HepG2 (cell line): ENCODE measurements around the gene C1orf116. TPM values are rescaled to one million over a fixed set of nuclear protein-coding genes. Genes with fewer than 3 reads are reported as not detected.

Experiments used
- ARNT ChIP-seq: fragments of 450-650 bp; IDR thresholded peaks from 2 replicates; pipeline ENCODE4 v1.6.1; 2017
- CCDC6 ChIP-seq: sonication (generic); formaldehyde crosslinking; IDR thresholded peaks from 2 replicates; pipeline ENCODE4 v1.8.1; 2022; ENCODE audit warnings: mild to moderate bottlenecking, missing genetic modification reagents, moderate library complexity
- CEBPG ChIP-seq: IDR thresholded peaks from 2 replicates; pipeline ENCODE4 v1.6.1; 2016
- ELF3 ChIP-seq: IDR thresholded peaks from 2 replicates; pipeline ENCODE4 v1.6.1; 2016; ENCODE audit warnings: missing genetic modification reagents, missing compliant biosample characterization
- FOXA3 ChIP-seq: IDR thresholded peaks from 2 replicates; pipeline ENCODE4 v1.6.1; 2016; ENCODE audit warnings: missing genetic modification reagents, missing compliant biosample characterization
- GLI4 ChIP-seq: sonication (generic); formaldehyde crosslinking; IDR thresholded peaks from 2 replicates; pipeline ENCODE4 v1.5.1; 2020; ENCODE audit warnings: missing genetic modification reagents, mild to moderate bottlenecking, moderate library complexity, borderline replicate concordance
- HIVEP1 ChIP-seq: sonication (generic); formaldehyde crosslinking; IDR thresholded peaks from 2 replicates; pipeline ENCODE4 v1.4.0; 2020; ENCODE audit warnings: mild to moderate bottlenecking, missing genetic modification reagents
- KDM3A ChIP-seq: IDR thresholded peaks from 2 replicates; pipeline ENCODE4 v1.6.1; 2018; ENCODE audit warnings: low read depth, missing compliant biosample characterization
- PBX2 ChIP-seq: IDR thresholded peaks from 2 replicates; pipeline ENCODE4 v1.6.1; 2016; ENCODE audit warnings: control low read depth
- PHF5A ChIP-seq: IDR thresholded peaks from one replicate; pipeline ENCODE4 v1.6.1; 2018; ENCODE audit warnings: low read depth, missing genetic modification reagents; ENCODE audit not compliant: unreplicated experiment
- PPARG ChIP-seq: conservative IDR thresholded peaks from 2 replicates; pipeline ENCODE4 v1.6.1; 2016; ENCODE audit warnings: missing biosample characterization, missing genetic modification reagents
- RAD21 ChIP-seq: fragments of 450-650 bp; formaldehyde crosslinking; IDR thresholded peaks from 2 replicates; pipeline ENCODE4 v1.5.0; 2020; ENCODE audit warnings: mild to moderate bottlenecking
- RCOR2 ChIP-seq: IDR thresholded peaks from 2 replicates; pipeline ENCODE4 v1.6.1; 2016; ENCODE audit warnings: missing biosample characterization, missing genetic modification reagents
- SATB2 ChIP-seq: sonication (generic); formaldehyde crosslinking; IDR thresholded peaks from 2 replicates; pipeline ENCODE4 v1.5.0; 2020; ENCODE audit warnings: missing genetic modification reagents
- SMAD3 ChIP-seq: sonication (generic); formaldehyde crosslinking; IDR thresholded peaks from 2 replicates; pipeline ENCODE4 v1.4.0; 2020; ENCODE audit warnings: missing genetic modification reagents
- ZIK1 ChIP-seq: sonication (generic); formaldehyde crosslinking; IDR thresholded peaks from 2 replicates; pipeline ENCODE4 v1.5.0; 2020; ENCODE audit warnings: mild to moderate bottlenecking, low read depth, missing genetic modification reagents, borderline replicate concordance
- ZNF235 ChIP-seq: sonication (generic); formaldehyde crosslinking; IDR thresholded peaks from 2 replicates; pipeline ENCODE4 v1.8.1; 2023; ENCODE audit warnings: mild to moderate bottlenecking, missing genetic modification reagents, borderline replicate concordance
- ZNF253 ChIP-seq: sonication (generic); formaldehyde crosslinking; IDR thresholded peaks from 2 replicates; pipeline ENCODE4 v1.8.0; 2022; ENCODE audit warnings: mild to moderate bottlenecking, missing genetic modification reagents, borderline replicate concordance
- ZNF292 ChIP-seq: sonication (generic); formaldehyde crosslinking; IDR thresholded peaks from 2 replicates; pipeline ENCODE4 v1.8.1; 2022; ENCODE audit warnings: mild to moderate bottlenecking, low read depth, missing genetic modification reagents, borderline replicate concordance
- ZNF383 ChIP-seq: sonication (generic); formaldehyde crosslinking; IDR thresholded peaks from 2 replicates; pipeline ENCODE4 v1.4.0; 2020; ENCODE audit warnings: missing genetic modification reagents, mild to moderate bottlenecking, borderline replicate concordance
- ZNF703 ChIP-seq: sonication (generic); formaldehyde crosslinking; IDR thresholded peaks from 2 replicates; pipeline ENCODE4 v1.5.1; 2020; ENCODE audit warnings: missing genetic modification reagents, mild to moderate bottlenecking, moderate library complexity, borderline replicate concordance
- ZNF780A ChIP-seq: sonication (generic); formaldehyde crosslinking; IDR thresholded peaks from 2 replicates; pipeline ENCODE4 v1.8.0; 2022; ENCODE audit warnings: mild to moderate bottlenecking, missing genetic modification reagents, moderate library complexity
- ZSCAN9 ChIP-seq: IDR thresholded peaks from 2 replicates; pipeline ENCODE4 v1.6.1; 2016; ENCODE audit warnings: borderline replicate concordance
- polyA plus RNA-seq, 8 experiments: library from polyadenylated mRNA; depleted of rRNA in 3 of 8; stranded (reverse) in 7 of 8; unstranded in 1 of 8; fragments of >200 nt; fragmentation: Illumina TruSeq in 4 of 8; extraction: Trizol in 4 of 8; gene quantifications; 2 replicates each; pipeline versions ENCODE4 v1.2.1 to v1.2.3, GENCODE V29; 2011 to 2016; ENCODE audit warnings: low read depth in 4 of 8, missing spikeins in 1 of 8, mixed read lengths in 1 of 8; ENCODE audit not compliant: insufficient read depth in 1 of 8
- total RNA-seq, 5 experiments: library from RNA; depleted of rRNA; stranded (reverse); fragments of >200 nt; fragmentation: Illumina TruSeq; extraction: Trizol; gene quantifications; 2 replicates each; pipeline ENCODE4 v1.2.3, GENCODE V29; 2016; ENCODE audit warnings: low read depth in 1 of 5
- TF ChIP-seq, protein P1 (sequence below): sonication (generic); formaldehyde crosslinking; IDR thresholded peaks from 2 replicates; pipeline ENCODE4 v1.8.1; 2023; ENCODE audit warnings: mild to moderate bottlenecking, missing genetic modification reagents
- TF ChIP-seq, protein P2 (sequence below): sonication (generic); formaldehyde crosslinking; IDR thresholded peaks from 2 replicates; pipeline ENCODE4 v1.4.0; 2020; ENCODE audit warnings: mild to moderate bottlenecking, missing genetic modification reagents
- TF ChIP-seq, protein P3 (sequence below): sonication (generic); formaldehyde crosslinking; conservative IDR thresholded peaks from 2 replicates; pipeline ENCODE4 v1.8.0; 2022; ENCODE audit warnings: missing genetic modification reagents

Gene C1orf116
- total and polyA plus RNA-seq, 2 of the 13 experiments (the other 11 are each of a cell fraction or from before 2014, with no cell fraction given): 0.51 to 0.95 TPM

GRCh38 chr1:207077470-207078377 is 45.2 kb upstream of the C1orf116 start (continued):
- 0 out of 2 replicates have a peak, but pooled peaks have one; percentile 25 for TF ChIP-seq ZSCAN9 (CRISPR knock-in tag)
- TF ChIP-seq, protein P1, sequence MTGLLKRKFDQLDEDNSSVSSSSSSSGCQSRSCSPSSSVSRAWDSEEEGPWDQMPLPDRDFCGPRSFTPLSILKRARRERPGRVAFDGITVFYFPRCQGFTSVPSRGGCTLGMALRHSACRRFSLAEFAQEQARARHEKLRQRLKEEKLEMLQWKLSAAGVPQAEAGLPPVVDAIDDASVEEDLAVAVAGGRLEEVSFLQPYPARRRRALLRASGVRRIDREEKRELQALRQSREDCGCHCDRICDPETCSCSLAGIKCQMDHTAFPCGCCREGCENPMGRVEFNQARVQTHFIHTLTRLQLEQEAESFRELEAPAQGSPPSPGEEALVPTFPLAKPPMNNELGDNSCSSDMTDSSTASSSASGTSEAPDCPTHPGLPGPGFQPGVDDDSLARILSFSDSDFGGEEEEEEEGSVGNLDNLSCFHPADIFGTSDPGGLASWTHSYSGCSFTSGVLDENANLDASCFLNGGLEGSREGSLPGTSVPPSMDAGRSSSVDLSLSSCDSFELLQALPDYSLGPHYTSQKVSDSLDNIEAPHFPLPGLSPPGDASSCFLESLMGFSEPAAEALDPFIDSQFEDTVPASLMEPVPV (CRISPR knock-in tag): no peak
- TF ChIP-seq, protein P2, sequence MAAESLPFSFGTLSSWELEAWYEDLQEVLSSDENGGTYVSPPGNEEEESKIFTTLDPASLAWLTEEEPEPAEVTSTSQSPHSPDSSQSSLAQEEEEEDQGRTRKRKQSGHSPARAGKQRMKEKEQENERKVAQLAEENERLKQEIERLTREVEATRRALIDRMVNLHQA (CRISPR knock-in tag): no peak
- 0 out of 2 replicates have a peak, but pooled peaks have one; percentile 28 for TF ChIP-seq SMAD3 (CRISPR knock-in tag)
- peak; percentile 64 for TF ChIP-seq PHF5A (CRISPR knock-in tag)
- TF ChIP-seq ZNF235 (CRISPR knock-in tag): no peak
- 0 out of 2 replicates have a peak, but pooled peaks have one; percentile 6 for TF ChIP-seq FOXA3
- TF ChIP-seq ZIK1 (CRISPR knock-in tag): no peak
- TF ChIP-seq PBX2: no peak
- TF ChIP-seq ZNF292 (CRISPR knock-in tag): no peak
- no peak for TF ChIP-seq ZNF253
- TF ChIP-seq PPARG (CRISPR knock-in tag): no peak
- no peak for TF ChIP-seq ZNF703 (CRISPR knock-in tag)
- peak; percentile 48 for TF ChIP-seq CEBPG (CRISPR knock-in tag)
- TF ChIP-seq, protein P3, sequence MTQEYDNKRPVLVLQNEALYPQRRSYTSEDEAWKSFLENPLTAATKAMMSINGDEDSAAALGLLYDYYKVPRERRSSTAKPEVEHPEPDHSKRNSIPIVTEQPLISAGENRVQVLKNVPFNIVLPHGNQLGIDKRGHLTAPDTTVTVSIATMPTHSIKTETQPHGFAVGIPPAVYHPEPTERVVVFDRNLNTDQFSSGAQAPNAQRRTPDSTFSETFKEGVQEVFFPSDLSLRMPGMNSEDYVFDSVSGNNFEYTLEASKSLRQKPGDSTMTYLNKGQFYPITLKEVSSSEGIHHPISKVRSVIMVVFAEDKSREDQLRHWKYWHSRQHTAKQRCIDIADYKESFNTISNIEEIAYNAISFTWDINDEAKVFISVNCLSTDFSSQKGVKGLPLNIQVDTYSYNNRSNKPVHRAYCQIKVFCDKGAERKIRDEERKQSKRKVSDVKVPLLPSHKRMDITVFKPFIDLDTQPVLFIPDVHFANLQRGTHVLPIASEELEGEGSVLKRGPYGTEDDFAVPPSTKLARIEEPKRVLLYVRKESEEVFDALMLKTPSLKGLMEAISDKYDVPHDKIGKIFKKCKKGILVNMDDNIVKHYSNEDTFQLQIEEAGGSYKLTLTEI (CRISPR knock-in tag): no peak
- TF ChIP-seq GLI4 (CRISPR knock-in tag): no peak
- TF ChIP-seq ZNF780A (CRISPR knock-in tag): no peak
- no peak for TF ChIP-seq ARNT
- no peak for TF ChIP-seq CCDC6 (CRISPR knock-in tag)
- no peak for TF ChIP-seq SATB2 (CRISPR knock-in tag)
- TF ChIP-seq RAD21: peak; percentile 78
- TF ChIP-seq RCOR2: no peak
- 0 out of 2 replicates have a peak, but pooled peaks have one; percentile 23 for TF ChIP-seq ELF3 (CRISPR knock-in tag)
- no peak for TF ChIP-seq HIVEP1
- TF ChIP-seq KDM3A (CRISPR knock-in tag): 0 out of 2 replicates have a peak, but pooled peaks have one; percentile 41
- no peak for TF ChIP-seq ZNF383
